H1 (cell line): ENCODE data around the gene FAM174A. TPM values are rescaled to one million over a fixed set of nuclear protein-coding genes. Genes with fewer than 3 reads are reported as not detected.

Experiments used
- CTCF ChIA-PET: fragments of 300-600 bp; sonication (Branson Sonifier 250); formaldehyde crosslinking; loops from one replicate; lab custom pipeline; 2021; ENCODE audit not compliant: partially characterized antibody; lab: Charles Lee
- POLR2A ChIA-PET: fragments of 300-600 bp; sonication (Branson Sonifier 250); formaldehyde crosslinking; loops from one replicate; lab custom pipeline; 2021; ENCODE audit warnings: inconsistent platforms; ENCODE audit not compliant: partially characterized antibody; lab: Charles Lee
- DNase-seq, 2 experiments: peaks; one replicate each; pipeline versions ENCODE4 v3.0.0 to v3.0.0-alpha.2; 2010 to 2022; ENCODE audit warnings: low spot score in 2 of 2, low read depth in 1 of 2, mixed read lengths in 1 of 2
- FAIRE-seq: peaks from 2 replicates; lab custom pipeline; 2011; peaks lifted over from hg19 to GRCh38; lab: Jason Lieb, UNC
- H2AFZ ChIP-seq: 2 replicates; pipeline ENCODE4 v1.8.1; 2012; ENCODE audit warnings: low read length, inconsistent platforms
- H2AK5ac ChIP-seq: 2 replicates; pipeline ENCODE4 v1.6.1; 2013; ENCODE audit warnings: low read depth, low read length
- H2BK120ac ChIP-seq: replicated peaks from 2 replicates; pipeline ENCODE3; 2013; ENCODE audit warnings: low read depth, low read length, inconsistent platforms
- H2BK12ac ChIP-seq: 2 replicates; pipeline ENCODE4 v1.6.1; 2013; ENCODE audit warnings: low read depth, low read length
- H2BK15ac ChIP-seq: 2 replicates; pipeline ENCODE4 v1.6.1; 2013; ENCODE audit warnings: low read length
- H2BK20ac ChIP-seq: 2 replicates; pipeline ENCODE4 v1.6.1; 2013; ENCODE audit warnings: low read length
- H2BK5ac ChIP-seq: 2 replicates; pipeline ENCODE4 v1.6.1; 2013; ENCODE audit warnings: low read depth, low read length
- H3K14ac ChIP-seq: 2 replicates; pipeline ENCODE4 v1.6.1; 2013; ENCODE audit warnings: inconsistent platforms; ENCODE audit not compliant: insufficient read length
- H3K18ac ChIP-seq: 2 replicates; pipeline ENCODE4 v1.6.1; 2013; ENCODE audit warnings: low read length; ENCODE audit errors: extremely low read depth
- H3K23ac ChIP-seq: 2 replicates; pipeline ENCODE4 v1.6.1; 2013; ENCODE audit warnings: inconsistent platforms; ENCODE audit not compliant: insufficient read length
- H3K23me2 ChIP-seq: 2 replicates; pipeline ENCODE4 v1.6.1; 2013; ENCODE audit warnings: low read depth, low read length
- H3K27ac ChIP-seq: 2 replicates; pipeline ENCODE4 v1.6.1; 2011; ENCODE audit warnings: low read depth, low read length, inconsistent platforms
- H3K27me3 ChIP-seq, 4 experiments: replicated peaks in 1 of 4; 1 replicate in 1 of 4; 2 replicates in 3 of 4; pipeline versions ENCODE4 v1.6.1 to v1.8.1; 2011 to 2013; ENCODE audit warnings: low read length in 3 of 4, mild to moderate bottlenecking in 3 of 4, inconsistent platforms in 2 of 4, mixed read lengths in 2 of 4, moderate library complexity in 1 of 4; ENCODE audit not compliant: control insufficient read depth in 3 of 4, insufficient read depth in 3 of 4; ENCODE audit errors: extremely low read depth in 1 of 4
- H3K36me3 ChIP-seq, 4 experiments: 2 replicates each; pipeline versions ENCODE4 v1.6.1 to v1.8.1; 2011 to 2013; ENCODE audit warnings: mild to moderate bottlenecking in 4 of 4, low read length in 3 of 4, moderate library complexity in 2 of 4, control low read depth in 1 of 4, inconsistent platforms in 1 of 4; ENCODE audit not compliant: insufficient read depth in 4 of 4, control insufficient read depth in 2 of 4
- H3K4ac ChIP-seq: replicated peaks from 2 replicates; pipeline ENCODE3; 2013; ENCODE audit warnings: low read length, low read depth, mixed read lengths, inconsistent platforms; ENCODE audit not compliant: insufficient read length
- H3K4me1 ChIP-seq, 4 experiments: replicated peaks in 1 of 4; 1 replicate in 1 of 4; 2 replicates in 3 of 4; pipeline versions ENCODE4 v1.6.1 to v1.8.1; 2011 to 2013; ENCODE audit warnings: low read length in 3 of 4, inconsistent platforms in 2 of 4, mixed read lengths in 1 of 4; ENCODE audit not compliant: insufficient read depth in 4 of 4, control insufficient read depth in 3 of 4
- H3K4me2 ChIP-seq, 2 experiments: 2 replicates each; pipeline versions ENCODE4 v1.6.1 to v1.8.1; 2011 to 2013; ENCODE audit warnings: low read depth in 2 of 2, low read length in 2 of 2, control low read depth in 1 of 2, inconsistent platforms in 1 of 2, mild to moderate bottlenecking in 1 of 2; ENCODE audit not compliant: insufficient read depth in 1 of 2
- H3K4me3 ChIP-seq, 4 experiments: fragments of 200-600, 300-600 bp in 1 of 4; sonication (generic), shearing (Covaris generic), sonication (Bioruptor Twin) in 1 of 4; 2 replicates each; pipeline versions ENCODE4 v1.5.1 to v1.8.1; 2011 to 2016; ENCODE audit warnings: low read length in 4 of 4, low read depth in 3 of 4, control low read depth in 2 of 4, inconsistent platforms in 2 of 4, mild to moderate bottlenecking in 2 of 4, mixed read lengths in 1 of 4, moderate library complexity in 1 of 4; ENCODE audit not compliant: insufficient read depth in 2 of 4; ENCODE audit errors: extremely low read depth in 1 of 4
- H3K56ac ChIP-seq: replicated peaks from 2 replicates; pipeline ENCODE3; 2013; ENCODE audit warnings: low read depth, mild to moderate bottlenecking, mixed read lengths, low read length, inconsistent platforms; ENCODE audit not compliant: insufficient read length
- H3K79me1 ChIP-seq: 2 replicates; pipeline ENCODE4 v1.6.1; 2013; ENCODE audit warnings: low read depth, low read length, control low read depth
- H3K79me2 ChIP-seq, 2 experiments: 2 replicates each; pipeline versions ENCODE4 v1.6.1 to v1.8.1; 2012 to 2013; ENCODE audit warnings: low read length in 2 of 2, mild to moderate bottlenecking in 2 of 2, inconsistent platforms in 1 of 2; ENCODE audit not compliant: insufficient read depth in 2 of 2, control insufficient read depth in 1 of 2
- H3K9ac ChIP-seq, 4 experiments: replicated peaks in 1 of 4; 1 replicate in 1 of 4; 2 replicates in 3 of 4; pipeline versions ENCODE4 v1.6.1 to v1.8.1; 2011 to 2013; ENCODE audit warnings: low read depth in 3 of 4, low read length in 3 of 4, control low read depth in 2 of 4, mild to moderate bottlenecking in 2 of 4, moderate library complexity in 2 of 4, inconsistent platforms in 1 of 4; ENCODE audit errors: extremely low read depth in 1 of 4
- H3K9me3 ChIP-seq, 2 experiments: 2 replicates each; pipeline versions ENCODE4 v1.6.1 to v1.8.1; 2012 to 2013; ENCODE audit warnings: mild to moderate bottlenecking in 2 of 2, moderate library complexity in 2 of 2, control low read depth in 1 of 2, inconsistent platforms in 1 of 2, low read depth in 1 of 2, low read length in 1 of 2, mixed read lengths in 1 of 2; ENCODE audit not compliant: insufficient read depth in 2 of 2
- H4K20me1 ChIP-seq, 2 experiments: replicated peaks in 1 of 2; 2 replicates each; pipeline versions ENCODE3 to v1.8.1; 2011 to 2013; ENCODE audit warnings: inconsistent platforms in 2 of 2, low read length in 2 of 2, mild to moderate bottlenecking in 1 of 2; ENCODE audit not compliant: insufficient read depth in 2 of 2, control insufficient read depth in 1 of 2
- H4K5ac ChIP-seq: 2 replicates; pipeline ENCODE4 v1.6.1; 2013; ENCODE audit warnings: low read length, low read depth, mixed read lengths, inconsistent platforms; ENCODE audit not compliant: insufficient read length
- H4K8ac ChIP-seq: 2 replicates; pipeline ENCODE4 v1.8.0; 2013; ENCODE audit warnings: mild to moderate bottlenecking, moderate library complexity, low read length, inconsistent platforms; ENCODE audit not compliant: insufficient read depth; ENCODE audit errors: extremely low read depth
- H4K91ac ChIP-seq: replicated peaks from 2 replicates; pipeline ENCODE3; 2013; ENCODE audit warnings: low read length, mixed read lengths, inconsistent platforms; ENCODE audit not compliant: insufficient read length
- BACH1 ChIP-seq: IDR thresholded peaks from 2 replicates; pipeline ENCODE4 v1.6.1; 2012; ENCODE audit warnings: low read length, improper control_type of control experiment
- BCL11A ChIP-seq, 2 experiments: IDR thresholded peaks; one replicate each; pipeline ENCODE4 v1.6.1; 2011; ENCODE audit warnings: low read depth in 2 of 2, low read length in 2 of 2, mild to moderate bottlenecking in 2 of 2
- EGR1 ChIP-seq: IDR thresholded peaks from 2 replicates; pipeline ENCODE4 v1.6.1; 2011; ENCODE audit warnings: low read depth, low read length, borderline replicate concordance
- GTF2F1 ChIP-seq: IDR thresholded peaks from 2 replicates; pipeline ENCODE4 v1.6.1; 2012; ENCODE audit warnings: low read depth, low read length, improper control_type of control experiment, borderline replicate concordance
- JUND ChIP-seq: IDR thresholded peaks from 2 replicates; pipeline ENCODE4 v1.6.1; 2011; ENCODE audit warnings: mild to moderate bottlenecking, improper control_type of control experiment, low read length
- KDM1A ChIP-seq: fragments of 200-600, 300-600 bp; sonication (generic); IDR thresholded peaks from 2 replicates; pipeline ENCODE4 v1.7.1; 2016; ENCODE audit warnings: mild to moderate bottlenecking, low read length, borderline replicate concordance
- MAFK ChIP-seq: IDR thresholded peaks from 2 replicates; pipeline ENCODE4 v1.6.1; 2012; ENCODE audit warnings: low read depth, mild to moderate bottlenecking, improper control_type of control experiment, low read length
- NANOG ChIP-seq: IDR thresholded peaks from 2 replicates; pipeline ENCODE4 v1.6.1; 2011; ENCODE audit warnings: low read length, low read depth, mild to moderate bottlenecking, inconsistent platforms; ENCODE audit not compliant: insufficient read depth, poor library complexity, severe bottlenecking
- POLR2AphosphoS5 ChIP-seq: IDR thresholded peaks from 2 replicates; pipeline ENCODE4 v1.6.1; 2011; ENCODE audit warnings: low read depth, low read length
- POU5F1 ChIP-seq: IDR thresholded peaks from 2 replicates; pipeline ENCODE4 v1.6.1; 2011; ENCODE audit warnings: low read depth, mild to moderate bottlenecking, low read length, moderate library complexity
- SP1 ChIP-seq: IDR thresholded peaks from 2 replicates; pipeline ENCODE4 v1.6.1; 2011; ENCODE audit warnings: low read depth, low read length
- SP4 ChIP-seq: IDR thresholded peaks from 2 replicates; pipeline ENCODE4 v1.6.1; 2012; ENCODE audit warnings: low read length, inconsistent platforms
- SRF ChIP-seq: IDR thresholded peaks from 2 replicates; pipeline ENCODE4 v1.6.1; 2011; ENCODE audit warnings: mild to moderate bottlenecking, low read depth, low read length, moderate library complexity
- TAF1 ChIP-seq: IDR thresholded peaks from 2 replicates; pipeline ENCODE4 v1.6.1; 2011; ENCODE audit warnings: mild to moderate bottlenecking, low read depth, low read length
- TBP ChIP-seq: IDR thresholded peaks from 2 replicates; pipeline ENCODE4 v1.6.1; 2011; ENCODE audit warnings: low read depth, low read length, improper control_type of control experiment
- ZNF274 ChIP-seq: IDR thresholded peaks from 2 replicates; pipeline ENCODE4 v1.7.0; 2012; ENCODE audit warnings: low read length, borderline replicate concordance; ENCODE audit errors: extremely low read depth
- WGBS, 2 experiments: shearing (Covaris generic) in 1 of 2; methylation state at CpG; one replicate each; pipeline versions ENCODE4 v1.1.6 to v1.1.7; 2013 to 2015; ENCODE audit warnings: low lambda C conversion rate in 2 of 2, mixed read lengths in 2 of 2, inconsistent platforms in 1 of 2, low coverage in 1 of 2, missing lambda C conversion rate in 1 of 2; ENCODE audit not compliant: insufficient replicate concordance in 2 of 2, insufficient coverage in 1 of 2, insufficient read length in 1 of 2; ENCODE audit errors: extremely low coverage in 1 of 2, missing lambda C conversion rate in 1 of 2; 5-methylcytosine and 5-hydroxymethylcytosine counted together
- polyA plus RNA-seq, 7 experiments: library from polyadenylated mRNA; depleted of rRNA in 3 of 7; stranded (reverse) in 5 of 7; unstranded in 2 of 7; fragments of >200 nt in 5 of 7; fragments of 200-250 nt in 2 of 7; gene quantifications; 1 replicate in 5 of 7; 2 replicates in 1 of 7; 4 replicates in 1 of 7; pipeline versions ENCODE4 v1.2.1 to v1.2.3, GENCODE V29; 2011 to 2013; ENCODE audit warnings: missing spikeins in 2 of 7, mixed read lengths in 2 of 7
- total RNA-seq: library from RNA; stranded (reverse); fragmentation: NEBNext Ultra II Directional; extraction: Animal tissue kit (Norgen Biotek cat#: 25700); gene quantifications from 2 replicates; pipeline ENCODE4 v1.2.1, GENCODE V29; 2021

Gene FAM174A
- total and polyA plus RNA-seq, 2 of the 8 experiments (the other 6 are each of a cell fraction or from before 2014, with no cell fraction given) = 3.9 to 5.3 TPM

- Histone ChIP-seq H3K27ac (no peak overlapping the region), H2BK5ac (no peak overlapping the region), H3K4me2 (no peak overlapping the region), H2AFZ (no peak overlapping the region), H2BK12ac (no peak overlapping the region), H3K56ac (no peak overlapping the region), H3K18ac (no peak overlapping the region), H4K20me1 (no peaks in the 10 kb centered on the region), H3K79me1 (no peaks in the 10 kb centered on the region), H4K5ac (no peak overlapping the region), H3K23me2 (no peaks in the 10 kb centered on the region), H2BK15ac (no peak overlapping the region), H2AK5ac (no peak overlapping the region), H4K91ac (no peak overlapping the region), H3K4me1 (no peaks in the 10 kb centered on the region), H3K9ac (no peak overlapping the region), H3K4ac (no peak overlapping the region), H3K14ac (no peak overlapping the region), H3K9me3 (no peaks in the 10 kb centered on the region), H2BK120ac (no peak overlapping the region), H2BK20ac (no peak overlapping the region), H4K8ac (no peak overlapping the region), H3K79me2 (no peaks in the 10 kb centered on the region), H3K27me3 (peaks cover 0 to 1% (median 0%) of the 10 kb centered on the region in 4 experiments; a peak in 1 of 7 replicates), H3K23ac (no peak overlapping the region), H3K4me3 (no peak overlapping the region), H3K36me3 (no peaks in the 10 kb centered on the region)
- ChIA-PET CTCF (no interaction called here), POLR2A (no interaction called here)
- FAIRE-seq (no peak), DNase-seq (no peak)
- 88% methylated on average over 2 of the region's 2 CpGs; no CpG with 5 or more reads in 1 of the 2 experiments for WGBS, 2 experiments
- TF ChIP-seq BCL11A (IDR thresholded peaks at IDR 0.05; ENCODE audit: low read depth in 2 of 2, low read length in 2 of 2) = no peak
- TF ChIP-seq SRF = no peak
- no peak for TF ChIP-seq TAF1
- no peak for TF ChIP-seq NANOG
- TF ChIP-seq ZNF274 = no peak
- TF ChIP-seq GTF2F1 = no peak
- TF ChIP-seq EGR1 = no peak
- TF ChIP-seq POLR2AphosphoS5 = no peak
- no peak for TF ChIP-seq POU5F1
- TF ChIP-seq SP1 = no peak
- TF ChIP-seq MAFK = no peak
- no peak for TF ChIP-seq JUND
- no peak for TF ChIP-seq TBP
- no peak for TF ChIP-seq BACH1
- TF ChIP-seq KDM1A = no peak
- no peak for TF ChIP-seq SP4
Observed at GRCh38 chr5:100576217-100576751, 41.1 kb downstream of the FAM174A start.
